GM12801 (cell line): ENCODE data around the gene ESRP2.

Source experiments
- TF ChIP-seq, protein P1 (sequence below): IDR thresholded peaks from one replicate; pipeline ENCODE4 v1.5.1; 2011; ENCODE audit warnings: control low read depth; ENCODE audit not compliant: insufficient read length; ENCODE audit errors: extremely low read depth

ESRP2 gene

DNA sequence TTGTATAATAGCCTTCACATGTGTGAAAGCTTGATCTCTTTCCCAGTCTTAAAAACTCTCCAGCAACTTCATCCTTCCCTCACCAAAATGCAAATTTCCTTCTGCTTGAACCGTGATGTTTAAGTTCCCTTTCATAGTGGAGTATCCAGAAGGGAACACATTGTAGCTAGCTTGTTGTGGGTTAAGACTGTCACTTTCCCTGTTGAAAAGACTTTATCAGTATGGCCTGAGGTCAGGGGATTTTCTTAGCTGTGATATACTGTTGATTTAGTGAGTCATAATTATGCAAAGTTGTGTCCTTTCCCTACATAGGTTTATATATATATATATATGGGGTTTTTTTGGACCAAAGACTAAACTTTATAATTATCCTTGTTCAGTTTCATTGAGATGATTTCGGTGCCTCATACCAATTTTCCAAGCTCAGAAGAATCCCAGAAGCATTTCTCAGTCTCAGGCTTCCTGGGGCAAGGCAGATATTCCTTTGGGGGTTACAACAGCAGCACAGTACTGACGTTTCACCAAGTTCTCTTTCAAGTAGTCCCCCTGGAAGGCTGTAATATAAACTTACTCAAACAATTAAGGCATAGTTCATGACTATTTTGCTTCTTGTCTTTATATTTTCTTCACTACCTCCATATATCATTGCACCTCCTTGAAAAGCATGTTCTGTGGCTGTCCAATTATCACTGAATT lies 35.7 kb downstream of the ESRP2 start:
- TF ChIP-seq, protein P1, sequence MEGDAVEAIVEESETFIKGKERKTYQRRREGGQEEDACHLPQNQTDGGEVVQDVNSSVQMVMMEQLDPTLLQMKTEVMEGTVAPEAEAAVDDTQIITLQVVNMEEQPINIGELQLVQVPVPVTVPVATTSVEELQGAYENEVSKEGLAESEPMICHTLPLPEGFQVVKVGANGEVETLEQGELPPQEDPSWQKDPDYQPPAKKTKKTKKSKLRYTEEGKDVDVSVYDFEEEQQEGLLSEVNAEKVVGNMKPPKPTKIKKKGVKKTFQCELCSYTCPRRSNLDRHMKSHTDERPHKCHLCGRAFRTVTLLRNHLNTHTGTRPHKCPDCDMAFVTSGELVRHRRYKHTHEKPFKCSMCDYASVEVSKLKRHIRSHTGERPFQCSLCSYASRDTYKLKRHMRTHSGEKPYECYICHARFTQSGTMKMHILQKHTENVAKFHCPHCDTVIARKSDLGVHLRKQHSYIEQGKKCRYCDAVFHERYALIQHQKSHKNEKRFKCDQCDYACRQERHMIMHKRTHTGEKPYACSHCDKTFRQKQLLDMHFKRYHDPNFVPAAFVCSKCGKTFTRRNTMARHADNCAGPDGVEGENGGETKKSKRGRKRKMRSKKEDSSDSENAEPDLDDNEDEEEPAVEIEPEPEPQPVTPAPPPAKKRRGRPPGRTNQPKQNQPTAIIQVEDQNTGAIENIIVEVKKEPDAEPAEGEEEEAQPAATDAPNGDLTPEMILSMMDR, result no peak

DNA sequence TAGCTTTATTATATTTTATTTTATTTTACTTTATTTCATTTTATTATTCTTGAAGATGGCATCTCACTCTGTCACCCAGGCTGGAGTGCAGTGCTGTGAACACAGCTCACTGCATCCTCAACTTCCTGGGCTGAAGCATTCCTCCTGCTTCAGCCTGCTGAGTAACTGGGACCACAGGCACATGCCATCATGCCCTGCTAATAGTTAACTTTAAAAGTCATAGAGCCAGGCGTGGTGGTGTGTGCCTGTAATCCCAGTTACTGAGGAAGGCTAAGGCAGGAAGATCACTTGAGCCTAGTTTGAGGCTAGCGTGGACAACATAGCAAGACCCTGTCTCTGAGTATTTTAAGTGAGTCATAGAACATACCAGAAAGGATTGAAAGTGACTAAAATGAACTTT lies 38.7 kb downstream of the ESRP2 start:
- TF ChIP-seq, protein P1, result no peak

DNA sequence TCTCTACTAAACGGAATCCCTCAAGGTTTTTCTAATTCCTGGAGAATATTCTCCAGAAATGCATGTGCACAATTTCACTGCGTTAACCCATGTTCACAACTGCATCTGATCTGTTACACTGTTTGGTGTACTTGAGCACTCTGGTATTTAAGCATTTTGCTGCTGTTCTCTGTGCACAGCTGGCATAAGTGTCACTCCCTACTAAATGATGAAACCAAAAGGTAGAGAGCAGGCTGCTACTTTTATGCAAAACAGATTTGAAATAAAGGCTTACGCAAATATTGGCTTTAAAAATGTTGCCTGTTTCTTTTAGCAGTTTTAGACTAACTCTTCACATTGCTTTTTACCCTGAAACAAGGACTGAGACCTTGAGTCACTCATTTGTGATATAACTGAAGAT lies 41.7 kb downstream of the ESRP2 start:
- TF ChIP-seq, protein P1, result no peak

DNA sequence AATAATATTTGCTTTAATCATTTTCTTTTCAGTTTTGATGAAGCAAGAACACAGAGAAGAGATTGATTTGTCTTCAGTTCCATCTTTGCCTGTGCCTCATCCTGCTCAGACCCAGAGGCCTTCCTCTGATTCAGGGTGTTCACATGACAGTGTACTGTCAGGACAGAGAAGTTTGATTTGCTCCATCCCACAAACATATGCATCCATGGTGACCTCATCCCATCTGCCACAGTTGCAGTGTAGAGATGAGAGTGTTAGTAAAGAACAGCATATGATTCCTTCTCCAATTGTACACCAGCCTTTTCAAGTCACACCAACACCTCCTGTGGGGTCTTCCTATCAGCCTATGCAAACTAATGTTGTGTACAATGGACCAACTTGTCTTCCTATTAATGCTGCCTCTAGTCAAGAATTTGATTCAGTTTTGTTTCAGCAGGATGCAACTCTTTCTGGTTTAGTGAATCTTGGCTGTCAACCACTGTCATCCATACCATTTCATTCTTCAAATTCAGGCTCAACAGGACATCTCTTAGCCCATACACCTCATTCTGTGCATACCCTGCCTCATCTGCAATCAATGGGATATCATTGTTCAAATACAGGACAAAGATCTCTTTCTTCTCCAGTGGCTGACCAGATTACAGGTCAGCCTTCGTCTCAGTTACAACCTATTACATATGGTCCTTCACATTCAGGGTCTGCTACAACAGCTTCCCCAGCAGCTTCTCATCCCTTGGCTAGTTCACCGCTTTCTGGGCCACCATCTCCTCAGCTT lies 45.0 kb downstream of the ESRP2 start:
- TF ChIP-seq, protein P1, result no peak

DNA sequence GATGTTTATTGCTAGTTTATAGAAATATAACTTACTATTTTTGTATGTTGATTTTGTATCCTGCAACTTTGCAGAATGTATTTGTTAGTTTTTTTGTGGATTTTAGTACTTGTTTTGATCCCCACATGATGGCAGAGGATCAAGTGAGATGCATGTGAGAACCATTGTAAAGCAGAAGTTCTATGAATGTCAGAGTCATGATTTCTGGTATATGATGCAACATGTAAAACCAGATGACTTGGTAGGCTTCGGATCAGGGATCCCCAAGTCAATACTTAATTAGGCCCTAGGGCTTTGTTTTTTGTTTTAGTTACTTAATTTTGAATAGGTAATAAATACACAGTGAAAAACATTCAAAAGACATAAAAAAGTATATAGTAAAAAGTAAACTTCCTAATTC lies 45.8 kb downstream of the ESRP2 start:
- TF ChIP-seq, protein P1, result no peak

DNA sequence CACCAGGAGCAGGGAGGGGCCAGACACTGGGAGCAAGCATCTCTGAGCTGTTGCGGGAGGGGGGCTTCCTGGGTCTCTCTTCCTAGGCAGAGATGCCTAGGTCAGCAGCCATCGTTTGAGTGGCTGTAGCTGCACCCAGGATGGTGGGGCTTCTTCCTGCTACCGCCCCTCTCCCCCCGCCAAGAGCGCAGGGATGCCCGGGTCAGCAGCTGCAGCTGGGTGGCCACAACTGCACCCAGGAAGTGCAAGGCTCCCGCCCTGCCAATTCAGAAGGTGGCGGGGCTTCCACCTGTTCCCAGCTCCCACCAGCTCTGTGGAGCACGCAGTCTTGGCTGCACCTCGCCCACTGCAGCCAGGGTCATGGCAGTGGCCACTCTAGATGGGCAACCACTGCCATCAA lies 47.8 kb downstream of the ESRP2 start:
- TF ChIP-seq, protein P1, result no peak

DNA sequence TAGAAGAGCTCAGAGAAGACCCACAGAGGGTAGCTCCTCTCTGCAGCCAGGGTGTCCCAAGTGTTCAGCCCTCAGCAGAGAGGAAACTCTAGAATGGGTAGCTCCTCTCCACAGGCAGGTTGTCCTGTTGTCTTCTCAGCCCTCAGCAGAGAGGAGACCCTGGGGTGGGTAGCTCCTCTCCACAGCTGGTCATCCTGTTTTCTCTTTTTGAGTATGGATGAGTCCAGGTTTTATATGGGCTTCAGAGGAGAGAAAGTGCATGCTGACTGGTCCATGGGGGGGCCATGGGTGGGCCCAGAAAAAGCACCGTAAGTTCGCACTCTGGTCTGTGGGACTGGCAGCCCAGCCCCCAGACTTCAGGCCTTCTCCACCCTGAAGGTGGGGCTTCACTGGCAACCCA lies 48.4 kb downstream of the ESRP2 start:
- TF ChIP-seq, protein P1, result no peak
